GM21390 (cell line): Measurements from ENCODE around the gene CCDC6.

ENCODE experiments used
- ATAC-seq: cut with Tn5 transposase; IDR thresholded peaks from one replicate; pipeline ENCODE4 v1.9.1; 2021; ENCODE audit not compliant: unreplicated experiment

The CCDC6 gene

GRCh38 chr10:59856104-59856503 lies 50.3 kb downstream of the CCDC6 start:
- no peak for ATAC-seq

- ATAC-seq = no peak
These were observed 51.8 kb downstream of the CCDC6 start for GRCh38 chr10:59854571-59854970.

GRCh38 chr10:59852670-59853069 lies 53.7 kb downstream of the CCDC6 start:
- ATAC-seq = no peak

DNA sequence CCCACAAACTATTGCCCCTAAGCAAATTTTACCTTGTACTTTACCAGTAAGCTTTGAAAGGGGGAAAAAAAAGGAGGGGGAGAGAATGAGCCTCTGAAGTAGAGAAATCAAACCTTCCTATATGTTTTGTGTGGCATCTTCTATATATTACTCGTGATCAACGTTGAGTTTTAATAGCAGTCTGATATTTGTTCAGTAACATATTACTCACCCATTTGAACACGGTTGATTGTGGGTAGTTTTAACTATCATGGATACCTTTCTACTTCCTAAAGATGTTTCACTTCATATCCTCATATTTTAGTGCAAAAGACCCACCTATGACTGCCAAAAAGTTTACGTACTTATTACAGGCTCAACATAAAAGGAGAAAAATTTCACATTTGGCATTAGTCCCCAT lies 54.5 kb downstream of the CCDC6 start:
- ATAC-seq = no peak

DNA sequence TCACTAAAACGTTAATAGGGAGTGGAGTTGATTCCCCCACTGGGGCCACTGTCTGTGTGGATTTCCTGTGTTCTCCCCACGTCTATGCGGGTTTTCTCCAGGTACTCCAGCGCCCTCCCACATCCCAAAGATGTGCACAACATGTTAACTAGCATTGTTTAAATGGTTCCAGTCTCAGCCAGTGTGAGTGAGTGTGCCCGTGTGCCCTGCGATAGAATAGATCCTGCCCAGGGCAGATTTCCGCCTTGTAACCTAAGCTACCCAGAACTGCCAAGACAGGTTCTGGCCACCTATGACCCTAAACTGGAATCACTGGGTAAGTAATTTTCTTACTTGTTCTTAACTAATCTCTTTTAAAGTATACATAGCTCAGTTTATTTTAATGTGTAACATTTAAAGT lies 58.5 kb downstream of the CCDC6 start:
- no peak for ATAC-seq

DNA sequence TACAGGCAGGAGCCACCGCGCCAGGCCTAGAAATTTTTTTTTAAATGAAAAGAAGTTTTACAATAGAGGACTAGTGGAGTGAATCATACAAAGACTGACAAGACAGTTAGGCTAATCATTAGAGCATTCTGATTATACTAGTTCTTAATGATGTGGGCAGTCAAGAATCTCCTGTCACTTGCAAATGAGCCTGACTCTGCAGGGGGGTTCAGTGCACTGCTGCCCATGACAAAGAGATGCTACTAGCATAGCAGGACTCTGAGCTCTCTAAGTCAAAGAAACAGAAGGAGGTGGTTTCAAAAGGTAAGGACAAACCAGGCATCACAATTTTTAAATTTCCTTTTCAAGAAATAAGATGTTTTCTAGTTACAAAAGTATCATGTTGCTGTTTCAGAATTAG lies 59.0 kb downstream of the CCDC6 start:
- ATAC-seq = no peak

- no peak for ATAC-seq
These were observed 61.9 kb downstream of the CCDC6 start for GRCh38 chr10:59844436-59844835.

- no peak for ATAC-seq
These were observed 62.6 kb downstream of the CCDC6 start for GRCh38 chr10:59843748-59844147.

GRCh38 chr10:59839576-59839975 lies 66.8 kb downstream of the CCDC6 start:
- ATAC-seq = no peak

DNA sequence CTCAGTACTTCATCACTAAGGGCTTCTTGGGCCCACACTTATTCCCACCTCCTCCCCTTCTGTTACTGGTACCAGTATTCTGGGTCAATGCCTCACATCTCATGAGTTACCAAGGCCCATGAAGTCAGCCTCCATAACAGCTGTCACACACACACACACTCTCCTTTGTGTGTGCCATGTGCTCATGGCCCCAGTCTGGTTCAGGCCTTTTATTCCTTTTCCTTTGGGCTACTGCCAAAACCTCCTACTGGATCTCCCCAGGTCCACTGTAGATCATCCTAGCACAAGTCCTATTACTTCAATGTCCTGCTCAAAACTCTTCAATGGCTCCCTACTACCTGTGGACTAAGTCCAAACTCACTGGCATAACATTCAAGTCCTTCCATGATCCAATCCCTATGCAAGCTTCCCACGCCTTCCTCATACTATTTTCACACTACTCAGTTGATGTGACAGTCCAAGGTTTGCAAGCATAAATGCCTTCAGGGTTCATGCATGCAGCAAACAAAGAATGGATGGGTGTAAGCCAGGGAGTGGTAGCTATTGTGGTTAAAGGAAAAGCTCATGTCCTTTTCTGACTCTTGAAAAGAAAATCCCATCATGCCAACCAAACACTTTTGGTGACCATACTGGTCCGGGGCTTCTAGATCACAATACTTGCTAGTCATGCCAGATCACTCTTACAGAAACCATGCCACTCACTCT lies 68.1 kb downstream of the CCDC6 start:
- no peak for ATAC-seq

- no peak for ATAC-seq
These were observed 72.5 kb downstream of the CCDC6 start for GRCh38 chr10:59833810-59834209.

DNA sequence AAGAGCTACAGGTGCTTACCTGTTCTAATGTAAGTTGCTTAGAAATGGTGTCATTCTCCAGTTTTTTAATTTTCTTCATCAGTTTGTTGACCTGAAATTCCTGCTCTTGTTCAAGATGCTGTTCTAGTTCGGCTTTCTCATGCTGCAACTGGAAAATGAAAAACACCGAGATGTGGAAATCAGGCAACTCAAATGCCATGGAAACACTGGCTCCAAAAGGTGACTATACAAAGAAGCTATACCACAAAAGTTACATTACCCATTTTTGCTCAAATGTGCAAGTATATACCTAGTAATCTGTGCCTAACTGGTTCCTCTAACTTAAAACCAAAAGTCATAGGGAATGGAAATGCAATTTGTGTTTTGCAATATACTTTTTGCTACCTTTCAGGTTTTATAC lies 73.8 kb downstream of the CCDC6 start:
- no peak for ATAC-seq

GRCh38 chr10:59831658-59832503 lies 74.5 kb downstream of the CCDC6 start:
- no peak for ATAC-seq

GRCh38 chr10:59830601-59831259 lies 75.6 kb downstream of the CCDC6 start:
- ATAC-seq = no peak

GRCh38 chr10:59829601-59830000 lies 76.8 kb downstream of the CCDC6 start:
- ATAC-seq = peak; percentile 78

DNA sequence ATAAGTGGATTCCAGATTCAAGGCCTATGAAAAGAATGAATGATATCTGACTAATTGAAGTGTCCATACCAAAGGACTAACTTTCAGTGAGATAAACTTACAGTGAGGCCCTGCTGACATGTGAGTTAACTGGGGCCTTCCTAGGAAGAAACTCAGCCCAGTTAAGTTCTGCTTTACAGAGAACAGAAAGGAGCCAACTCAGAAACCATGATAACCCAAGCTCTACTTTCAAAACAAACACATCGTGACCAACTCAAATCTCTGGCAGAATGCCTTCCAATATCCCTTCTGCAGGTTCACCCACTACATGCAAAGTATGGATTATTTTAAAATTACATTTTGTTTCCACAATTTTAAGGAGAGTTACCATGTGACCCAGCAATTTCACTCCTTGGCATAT lies 77.3 kb downstream of the CCDC6 start:
- peak; percentile 42 for ATAC-seq

DNA sequence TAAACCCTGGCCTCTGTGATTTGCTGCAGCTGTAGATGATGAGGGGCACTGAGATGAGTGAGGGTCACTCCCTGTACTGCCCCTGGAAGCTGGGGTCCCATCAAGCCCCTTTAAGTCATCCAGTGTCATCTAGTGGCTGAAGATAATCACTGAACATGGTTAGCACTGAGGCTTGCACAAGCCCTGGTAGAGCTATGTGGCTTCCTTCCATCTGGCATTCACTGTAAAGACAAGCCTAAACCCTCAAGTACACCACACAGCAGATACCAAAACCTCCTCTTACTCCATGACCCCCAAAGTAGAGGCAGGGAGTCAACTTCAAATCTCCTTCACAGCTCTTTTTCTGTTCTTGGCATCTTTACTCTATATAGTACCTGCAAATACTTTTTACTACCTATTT lies 80.4 kb downstream of the CCDC6 start:
- no peak for ATAC-seq

DNA sequence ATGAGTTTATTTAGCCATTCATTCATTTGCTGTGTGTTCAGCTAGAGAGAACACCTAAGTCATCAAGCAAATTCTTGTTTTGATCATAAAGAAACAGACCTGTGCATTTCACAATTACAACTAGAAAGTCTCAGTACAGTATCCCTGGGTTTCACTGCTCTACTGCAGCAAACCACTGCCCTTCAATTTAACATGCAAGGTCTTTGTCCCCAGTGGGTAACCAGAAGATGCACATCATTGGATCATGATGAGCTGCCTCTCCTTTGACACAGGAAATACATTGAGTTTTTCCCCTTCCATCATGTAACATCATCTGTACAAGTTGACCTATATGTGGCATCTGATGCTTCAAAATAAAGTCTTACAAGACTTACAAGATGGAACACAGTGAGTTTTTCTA lies 82.6 kb downstream of the CCDC6 start:
- no peak for ATAC-seq

- no peak for ATAC-seq
These were observed 83.2 kb downstream of the CCDC6 start for GRCh38 chr10:59823111-59823510.

- ATAC-seq = no peak
These were observed 85.9 kb downstream of the CCDC6 start for GRCh38 chr10:59820471-59820870.

DNA sequence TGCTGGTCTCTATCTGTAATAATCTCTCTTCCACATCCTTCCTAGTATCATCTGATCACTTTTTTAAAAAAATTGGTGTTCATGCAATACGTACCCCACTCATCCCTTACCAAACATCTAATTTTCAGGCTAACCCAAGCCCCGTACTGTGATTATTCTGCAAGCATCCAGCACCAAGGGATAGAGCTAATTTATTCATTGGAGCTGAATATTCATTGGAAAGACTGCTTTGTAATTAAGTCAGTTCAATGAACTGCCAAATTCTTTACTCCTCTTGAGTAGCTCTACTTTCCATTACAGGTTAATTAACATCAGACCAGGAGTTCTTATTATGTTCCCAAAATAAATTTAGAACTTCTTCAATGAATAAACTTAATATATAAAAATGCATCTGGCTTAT lies 86.7 kb downstream of the CCDC6 start:
- ATAC-seq = no peak

DNA sequence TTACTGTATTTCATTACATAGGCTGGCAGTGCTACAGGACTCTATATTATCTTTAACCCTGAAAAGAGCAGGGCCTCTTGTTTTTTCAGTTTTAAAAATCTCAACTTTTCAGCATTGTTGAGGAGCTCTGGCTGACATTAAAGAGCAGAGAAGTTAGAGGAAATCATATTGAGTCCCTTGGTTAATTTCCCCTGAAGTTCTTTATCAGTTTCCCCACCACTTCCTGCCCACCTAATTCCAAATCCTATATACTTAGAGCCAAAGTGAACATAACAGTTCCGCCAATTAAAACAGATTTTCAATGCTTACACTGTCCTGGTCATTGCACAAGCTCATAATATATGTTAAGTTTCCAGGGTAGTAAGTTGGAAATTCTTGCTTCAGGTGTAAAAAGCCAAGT lies 87.1 kb downstream of the CCDC6 start:
- no peak for ATAC-seq
